ENCODE data around the gene DENND1A. TPM values are rescaled to one million over a fixed set of nuclear protein-coding genes. Genes with fewer than 3 reads are reported as not detected.

The DENND1A gene
- total and polyA plus RNA-seq, 4 donors = 7.9 to 22.0 (median 13.9) TPM

DNA sequence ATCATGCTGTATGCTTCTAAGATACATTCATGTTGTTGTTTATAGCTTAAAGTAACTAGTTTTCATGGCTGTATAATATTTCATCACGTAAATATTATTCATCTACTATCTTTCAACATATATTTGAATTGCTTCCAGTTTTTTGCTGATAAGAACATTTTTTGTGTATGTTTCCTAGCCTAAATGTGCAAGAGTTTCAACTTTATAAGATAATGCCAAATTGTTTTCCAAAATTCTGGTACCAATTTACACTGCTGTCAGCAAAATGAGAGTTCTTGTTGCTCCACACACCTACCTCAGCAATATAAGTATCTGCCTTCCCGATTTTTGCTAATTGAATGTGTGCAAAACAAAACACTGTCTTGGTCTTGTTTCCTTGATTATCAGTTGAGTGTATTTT lies 395.6 kb downstream of the DENND1A start:
- Histone ChIP-seq H3K9me3 (ENCODE audit: control insufficient read depth in 4 of 4, low read length in 3 of 4) (no peaks in the 10 kb centered on the region), H3K27me3 (ENCODE audit: control insufficient read depth in 4 of 4, insufficient read depth in 4 of 4, low read length in 3 of 4) (no peaks in the 10 kb centered on the region), H3K36me3 (ENCODE audit: control insufficient read depth in 4 of 4, insufficient read depth in 3 of 4, low read depth in 1 of 4, low read length in 3 of 4) (no peaks in the 10 kb centered on the region), H3K4me3 (ENCODE audit: low read depth in 1 of 3, low read length in 3 of 3) (no peak overlapping the region), H3K4me1 (ENCODE audit: control insufficient read depth in 4 of 4, insufficient read depth in 4 of 4, low read length in 3 of 4) (no peaks in the 10 kb centered on the region), H3K9ac (ENCODE audit: low read depth in 1 of 2, low read length in 2 of 2) (no peak overlapping the region), H3K27ac (ENCODE audit: low read depth in 1 of 2, low read length in 2 of 2) (no peak overlapping the region)
- 94% methylated on average over 2 of the region's 2 CpGs for WGBS
- TF ChIP-seq FOXA2 (IDR thresholded peaks at IDR 0.05) (no peak), FOXA1 (IDR thresholded peaks at IDR 0.05) (no peak), HNF4G (IDR thresholded peaks at IDR 0.05) (no peak), TAF1 (conservative IDR thresholded peaks at IDR 0.05) (no peak), JUND (IDR thresholded peaks at IDR 0.05) (no peak), SP1 (IDR thresholded peaks at IDR 0.05) (no peak), ATF3 (IDR thresholded peaks at IDR 0.05) (no peak), NR2F2 (IDR thresholded peaks at IDR 0.05) (no peak), GABPA (IDR thresholded peaks at IDR 0.05 in 1 of 2, conservative IDR thresholded peaks at IDR 0.05 in 1 of 2) (no peak)
- TF ChIP-seq, protein P1, sequence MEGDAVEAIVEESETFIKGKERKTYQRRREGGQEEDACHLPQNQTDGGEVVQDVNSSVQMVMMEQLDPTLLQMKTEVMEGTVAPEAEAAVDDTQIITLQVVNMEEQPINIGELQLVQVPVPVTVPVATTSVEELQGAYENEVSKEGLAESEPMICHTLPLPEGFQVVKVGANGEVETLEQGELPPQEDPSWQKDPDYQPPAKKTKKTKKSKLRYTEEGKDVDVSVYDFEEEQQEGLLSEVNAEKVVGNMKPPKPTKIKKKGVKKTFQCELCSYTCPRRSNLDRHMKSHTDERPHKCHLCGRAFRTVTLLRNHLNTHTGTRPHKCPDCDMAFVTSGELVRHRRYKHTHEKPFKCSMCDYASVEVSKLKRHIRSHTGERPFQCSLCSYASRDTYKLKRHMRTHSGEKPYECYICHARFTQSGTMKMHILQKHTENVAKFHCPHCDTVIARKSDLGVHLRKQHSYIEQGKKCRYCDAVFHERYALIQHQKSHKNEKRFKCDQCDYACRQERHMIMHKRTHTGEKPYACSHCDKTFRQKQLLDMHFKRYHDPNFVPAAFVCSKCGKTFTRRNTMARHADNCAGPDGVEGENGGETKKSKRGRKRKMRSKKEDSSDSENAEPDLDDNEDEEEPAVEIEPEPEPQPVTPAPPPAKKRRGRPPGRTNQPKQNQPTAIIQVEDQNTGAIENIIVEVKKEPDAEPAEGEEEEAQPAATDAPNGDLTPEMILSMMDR (IDR thresholded peaks at IDR 0.05; ENCODE audit: low read depth, low read length, missing input control) = no peak
- TF ChIP-seq, protein P2, sequence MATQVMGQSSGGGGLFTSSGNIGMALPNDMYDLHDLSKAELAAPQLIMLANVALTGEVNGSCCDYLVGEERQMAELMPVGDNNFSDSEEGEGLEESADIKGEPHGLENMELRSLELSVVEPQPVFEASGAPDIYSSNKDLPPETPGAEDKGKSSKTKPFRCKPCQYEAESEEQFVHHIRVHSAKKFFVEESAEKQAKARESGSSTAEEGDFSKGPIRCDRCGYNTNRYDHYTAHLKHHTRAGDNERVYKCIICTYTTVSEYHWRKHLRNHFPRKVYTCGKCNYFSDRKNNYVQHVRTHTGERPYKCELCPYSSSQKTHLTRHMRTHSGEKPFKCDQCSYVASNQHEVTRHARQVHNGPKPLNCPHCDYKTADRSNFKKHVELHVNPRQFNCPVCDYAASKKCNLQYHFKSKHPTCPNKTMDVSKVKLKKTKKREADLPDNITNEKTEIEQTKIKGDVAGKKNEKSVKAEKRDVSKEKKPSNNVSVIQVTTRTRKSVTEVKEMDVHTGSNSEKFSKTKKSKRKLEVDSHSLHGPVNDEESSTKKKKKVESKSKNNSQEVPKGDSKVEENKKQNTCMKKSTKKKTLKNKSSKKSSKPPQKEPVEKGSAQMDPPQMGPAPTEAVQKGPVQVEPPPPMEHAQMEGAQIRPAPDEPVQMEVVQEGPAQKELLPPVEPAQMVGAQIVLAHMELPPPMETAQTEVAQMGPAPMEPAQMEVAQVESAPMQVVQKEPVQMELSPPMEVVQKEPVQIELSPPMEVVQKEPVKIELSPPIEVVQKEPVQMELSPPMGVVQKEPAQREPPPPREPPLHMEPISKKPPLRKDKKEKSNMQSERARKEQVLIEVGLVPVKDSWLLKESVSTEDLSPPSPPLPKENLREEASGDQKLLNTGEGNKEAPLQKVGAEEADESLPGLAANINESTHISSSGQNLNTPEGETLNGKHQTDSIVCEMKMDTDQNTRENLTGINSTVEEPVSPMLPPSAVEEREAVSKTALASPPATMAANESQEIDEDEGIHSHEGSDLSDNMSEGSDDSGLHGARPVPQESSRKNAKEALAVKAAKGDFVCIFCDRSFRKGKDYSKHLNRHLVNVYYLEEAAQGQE (IDR thresholded peaks at IDR 0.05) = no peak
- no peak for DNase-seq (ENCODE audit: low spot score)

- no peaks in the 10 kb centered on the region for H3K36me3 ChIP-seq (ENCODE audit: control insufficient read depth in 4 of 4, insufficient read depth in 3 of 4, low read depth in 1 of 4, low read length in 3 of 4)
- no peak for TF ChIP-seq YY1 (IDR thresholded peaks at IDR 0.05)
- TF ChIP-seq JUND (IDR thresholded peaks at IDR 0.05) = no peak
- TF ChIP-seq, protein P2 (IDR thresholded peaks at IDR 0.05) = no peak
- TF ChIP-seq GABPA (IDR thresholded peaks at IDR 0.05 in 1 of 2, conservative IDR thresholded peaks at IDR 0.05 in 1 of 2) = no peak
- no peak for TF ChIP-seq ATF3 (IDR thresholded peaks at IDR 0.05)
- TF ChIP-seq EGR1 (IDR thresholded peaks at IDR 0.05; ENCODE audit: low read depth in 2 of 2) = no peak
- no peak for TF ChIP-seq HNF4G (IDR thresholded peaks at IDR 0.05)
- TF ChIP-seq NR2F2 (IDR thresholded peaks at IDR 0.05) = no peak
- TF ChIP-seq SP1 (IDR thresholded peaks at IDR 0.05) = no peak
- TF ChIP-seq RXRA (IDR thresholded peaks at IDR 0.05) = no peak
- TF ChIP-seq, protein P3, sequence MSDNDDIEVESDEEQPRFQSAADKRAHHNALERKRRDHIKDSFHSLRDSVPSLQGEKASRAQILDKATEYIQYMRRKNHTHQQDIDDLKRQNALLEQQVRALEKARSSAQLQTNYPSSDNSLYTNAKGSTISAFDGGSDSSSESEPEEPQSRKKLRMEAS (IDR thresholded peaks at IDR 0.05) = no peak
- no peak for TF ChIP-seq TAF1 (conservative IDR thresholded peaks at IDR 0.05)
- TF ChIP-seq HNF4A (conservative IDR thresholded peaks at IDR 0.05) = no peak
- no peak for TF ChIP-seq ZBTB33 (IDR thresholded peaks at IDR 0.05)
- TF ChIP-seq FOXA2 (IDR thresholded peaks at IDR 0.05) = no peak
- TF ChIP-seq RAD21 (IDR thresholded peaks at IDR 0.05) = no peak
Measured at GRCh38 chr9:123530244-123530643, 399.7 kb downstream of the DENND1A start.

More at GRCh38 chr9:123530244-123530643, 399.7 kb downstream of the DENND1A start:
- Histone ChIP-seq H3K9ac (ENCODE audit: low read depth in 1 of 2, low read length in 2 of 2) (no peak overlapping the region), H3K4me3 (ENCODE audit: low read depth in 1 of 3, low read length in 3 of 3) (no peak overlapping the region), H3K4me1 (ENCODE audit: control insufficient read depth in 4 of 4, insufficient read depth in 4 of 4, low read length in 3 of 4) (peaks cover 0 to 7% (median 2%) of the 10 kb centered on the region in 4 donors), H3K27me3 (ENCODE audit: control insufficient read depth in 4 of 4, insufficient read depth in 4 of 4, low read length in 3 of 4) (no peaks in the 10 kb centered on the region), H3K9me3 (ENCODE audit: control insufficient read depth in 4 of 4, low read length in 3 of 4) (no peaks in the 10 kb centered on the region), H3K27ac (ENCODE audit: low read depth in 1 of 2, low read length in 2 of 2) (no peak overlapping the region)
- 73% methylated on average over 4 of the region's 4 CpGs for WGBS
- no peak for DNase-seq (ENCODE audit: low spot score)
